DND-41 (cell line): ENCODE results near the gene CSNK1G1.

Experiments used
- ATAC-seq: fragments of 200-7000 bp; cut with Tn5 transposase; 3 replicates; pipeline ENCODE4 v1.9.1; 2021; ENCODE audit warnings: low read depth; ENCODE audit not compliant: insufficient read depth
- DNase-seq: peaks from one replicate; pipeline ENCODE4 v3.0.0-alpha.2; 2020
- H2AFZ ChIP-seq: 2 replicates; pipeline ENCODE4 v1.6.0; 2012; ENCODE audit warnings: low read depth, low read length
- H3K27ac ChIP-seq: 2 replicates; pipeline ENCODE4 v1.5.1; 2012; ENCODE audit warnings: low read length, inconsistent platforms
- H3K27me3 ChIP-seq: fragments of 200-600 bp; sonication (generic); 2 replicates; pipeline ENCODE4 v1.6.0; 2012; ENCODE audit warnings: low read length, mild to moderate bottlenecking, inconsistent platforms; ENCODE audit not compliant: insufficient read depth, poor library complexity
- H3K36me3 ChIP-seq: 2 replicates; pipeline ENCODE4 v1.5.1; 2012; ENCODE audit warnings: low read length, inconsistent platforms; ENCODE audit not compliant: insufficient read depth
- H3K4me1 ChIP-seq: 2 replicates; pipeline ENCODE4 v1.5.1; 2012; ENCODE audit warnings: mild to moderate bottlenecking, low read length; ENCODE audit not compliant: insufficient read depth
- H3K4me2 ChIP-seq: 2 replicates; pipeline ENCODE4 v1.6.0; 2012; ENCODE audit warnings: mild to moderate bottlenecking, moderate library complexity, low read length, inconsistent platforms; ENCODE audit not compliant: insufficient read depth
- H3K4me3 ChIP-seq, 2 experiments: fragments of 200-600 bp in 1 of 2; shearing (Covaris generic) in 1 of 2; 2 replicates each; pipeline ENCODE4 v1.5.1; 2012 to 2016; ENCODE audit warnings: inconsistent platforms in 2 of 2, low read length in 2 of 2, mild to moderate bottlenecking in 2 of 2, low read depth in 1 of 2, moderate library complexity in 1 of 2
- H3K79me2 ChIP-seq: 2 replicates; pipeline ENCODE4 v1.6.0; 2012; ENCODE audit warnings: low read length, inconsistent platforms; ENCODE audit not compliant: insufficient read depth
- H3K9ac ChIP-seq: 2 replicates; pipeline ENCODE4 v1.6.0; 2012; ENCODE audit warnings: low read depth, mild to moderate bottlenecking, inconsistent platforms, low read length, moderate library complexity
- H3K9me3 ChIP-seq: 2 replicates; pipeline ENCODE4 v1.5.1; 2012; ENCODE audit warnings: low read length, moderate library complexity, mild to moderate bottlenecking, inconsistent platforms; ENCODE audit not compliant: insufficient read depth, severe bottlenecking
- H4K20me1 ChIP-seq: 2 replicates; pipeline ENCODE4 v1.6.0; 2012; ENCODE audit warnings: low read length; ENCODE audit not compliant: insufficient read depth
- CTCF ChIP-seq: IDR thresholded peaks from 2 replicates; pipeline ENCODE4 v1.5.1; 2012; ENCODE audit warnings: borderline replicate concordance, low read length, moderate library complexity, mild to moderate bottlenecking; ENCODE audit not compliant: poor library complexity, severe bottlenecking; ENCODE audit errors: extremely low read depth
- EZH2 ChIP-seq: IDR thresholded peaks from 3 replicates; pipeline ENCODE4 v1.6.1; 2012; ENCODE audit warnings: borderline replicate concordance, low read depth, mild to moderate bottlenecking, moderate library complexity, low read length, inconsistent platforms; ENCODE audit not compliant: severe bottlenecking

CSNK1G1 gene

GRCh38 chr15:64158363-64159134 lies 197.4 kb downstream of the CSNK1G1 start:
- Histone ChIP-seq H3K9me3 (no peaks in the 10 kb centered on the region), H3K4me1 (peaks cover 43% of the 10 kb centered on the region), H3K4me2 (no peak overlapping the region), H2AFZ (no peak overlapping the region), H3K9ac (no peak overlapping the region), H3K27ac (no peak overlapping the region), H3K36me3 (peaks cover 67% of the 10 kb centered on the region), H3K79me2 (peaks cover 32% of the 10 kb centered on the region), H3K27me3 (no peaks in the 10 kb centered on the region), H3K4me3 (no peak overlapping the region), H4K20me1 (peaks cover 14% of the 10 kb centered on the region; the same call in 1 of the 2 replicates)
- ATAC-seq (no peak), DNase-seq (no peak)
- no peak for TF ChIP-seq EZH2
- TF ChIP-seq CTCF = no peak

GRCh38 chr15:64157599-64158125 lies 198.3 kb downstream of the CSNK1G1 start:
- Histone ChIP-seq H3K27ac (no peak overlapping the region), H3K9me3 (no peaks in the 10 kb centered on the region), H3K9ac (no peak overlapping the region), H3K4me2 (no peak overlapping the region), H4K20me1 (peaks cover 14% of the 10 kb centered on the region; the same call in 1 of the 2 replicates), H3K79me2 (peaks cover 28% of the 10 kb centered on the region), H3K36me3 (peaks cover 67% of the 10 kb centered on the region), H3K4me1 (peaks cover 48% of the 10 kb centered on the region), H3K27me3 (no peaks in the 10 kb centered on the region), H2AFZ (no peak overlapping the region), H3K4me3 (no peak overlapping the region)
- no peak for ATAC-seq
- DNase-seq = no peak
- TF ChIP-seq CTCF (no peak), EZH2 (no peak)

- ATAC-seq (no peak), DNase-seq (no peak)
- Histone ChIP-seq H3K27me3 (no peaks in the 10 kb centered on the region), H3K79me2 (peaks cover 20% of the 10 kb centered on the region), H3K27ac (no peak overlapping the region), H3K4me3 (no peak overlapping the region), H3K4me1 (peaks cover 43% of the 10 kb centered on the region), H2AFZ (no peak overlapping the region), H4K20me1 (peaks cover 14% of the 10 kb centered on the region; the same call in 1 of the 2 replicates), H3K4me2 (no peak overlapping the region), H3K36me3 (peaks cover 64% of the 10 kb centered on the region), H3K9me3 (no peaks in the 10 kb centered on the region), H3K9ac (no peak overlapping the region)
- TF ChIP-seq CTCF (no peak), EZH2 (no peak)
Measured at GRCh38 chr15:64156652-64157331, 199.2 kb downstream of the CSNK1G1 start.
